Smooth muscle cell (in vitro differentiated cells): ENCODE data around the gene SNX27. TPM values are rescaled to one million over a fixed set of nuclear protein-coding genes. Genes with fewer than 3 reads are reported as not detected.

ENCODE experiments used
- DNase-seq: peaks from one replicate; lab custom pipeline; 2025; ENCODE audit not compliant: unreplicated experiment; lab: John Stamatoyannopoulos, UW
- H2AFZ ChIP-seq: fragments of 200-600 bp; sonication (generic); 2 replicates; pipeline ENCODE4 v1.6.0; 2016; ENCODE audit warnings: antibody characterized with exemption, low read depth, mild to moderate bottlenecking
- H3F3A ChIP-seq: fragments of 200-600 bp; sonication (generic); 2 replicates; pipeline ENCODE4 v1.6.0; 2017; ENCODE audit warnings: antibody characterized with exemption, low read depth
- H3K27ac ChIP-seq: fragments of 200-600 bp; sonication (generic); 2 replicates; pipeline ENCODE4 v1.5.1; 2016; ENCODE audit warnings: low read depth, mild to moderate bottlenecking
- H3K27me3 ChIP-seq: fragments of 200-600 bp; sonication (generic); 2 replicates; pipeline ENCODE4 v1.6.1; 2016; ENCODE audit warnings: low read depth, mild to moderate bottlenecking
- H3K36me3 ChIP-seq: fragments of 200-600 bp; sonication (generic); 2 replicates; pipeline ENCODE4 v1.5.1; 2016; ENCODE audit warnings: low read depth
- H3K4me1 ChIP-seq: fragments of 200-600 bp; sonication (generic); 2 replicates; pipeline ENCODE4 v1.5.1; 2016; ENCODE audit warnings: low read depth
- H3K4me2 ChIP-seq: fragments of 200-600 bp; sonication (generic); 2 replicates; pipeline ENCODE4 v1.6.0; 2016; ENCODE audit warnings: mild to moderate bottlenecking
- H3K4me3 ChIP-seq: fragments of 200-600 bp; sonication (generic); 2 replicates; pipeline ENCODE4 v1.5.1; 2016; ENCODE audit warnings: mild to moderate bottlenecking
- H3K79me2 ChIP-seq: fragments of 200-600 bp; sonication (generic); 2 replicates; pipeline ENCODE4 v1.6.0; 2016; ENCODE audit warnings: low read depth, mild to moderate bottlenecking
- H3K9ac ChIP-seq: fragments of 200-600 bp; sonication (generic); 2 replicates; pipeline ENCODE4 v1.6.0; 2016; ENCODE audit warnings: low read depth
- H3K9me3 ChIP-seq: fragments of 200-600 bp; sonication (generic); replicated peaks from 2 replicates; pipeline ENCODE4 v1.5.1; 2016; ENCODE audit warnings: low read depth
- H4K20me1 ChIP-seq: fragments of 200-600 bp; sonication (generic); 2 replicates; pipeline ENCODE4 v1.6.0; 2016; ENCODE audit warnings: low read depth
- WGBS: methylation state at CpG from one replicate; pipeline ENCODE4 v1.1.7; 2016; ENCODE audit warnings: low lambda C conversion rate; 5-methylcytosine and 5-hydroxymethylcytosine counted together
- polyA plus RNA-seq: library from polyadenylated mRNA; unstranded; fragments of >200 nt; fragmentation: Nextera tagmentation; extraction: Ambion mirVana; gene quantifications from 2 replicates; pipeline ENCODE4 v1.2.1, GENCODE V29; 2016
- total RNA-seq: library from RNA; depleted of rRNA; stranded (reverse); fragments of >200 nt; gene quantifications from 2 replicates; pipeline ENCODE4 v1.2.3, GENCODE V29; 2014
- TF ChIP-seq, protein P1 (sequence below): fragments of 200-600 bp; sonication (generic); IDR thresholded peaks from 2 replicates; pipeline ENCODE4 v1.5.1; 2017; ENCODE audit warnings: borderline replicate concordance, mild to moderate bottlenecking, antibody characterized with exemption; ENCODE audit not compliant: insufficient read depth, poor library complexity, severe bottlenecking

Gene SNX27
- total and polyA plus RNA-seq, 2 experiments from 2014 or later: 11.9 to 20.9 TPM

DNA sequence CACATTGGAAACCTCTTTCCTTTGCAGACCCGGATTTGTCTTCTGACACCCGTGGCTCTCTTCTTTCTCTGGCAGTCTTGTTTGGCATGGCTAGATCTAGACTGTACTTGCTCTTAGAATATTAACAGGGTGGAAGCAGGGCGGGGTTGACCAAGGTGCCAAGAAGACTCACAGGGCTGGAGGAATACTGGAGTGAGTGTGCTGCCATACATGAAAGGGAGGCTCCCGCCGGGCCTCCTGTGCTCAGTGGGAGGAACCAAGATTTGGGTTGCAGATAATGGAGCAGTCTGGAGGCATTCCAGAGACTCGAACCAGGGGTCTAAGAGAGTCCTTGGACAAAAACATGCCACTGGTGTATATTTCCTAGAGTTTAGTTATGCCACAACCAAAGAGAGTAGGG is 27.6 kb upstream of the SNX27 start:
- Histone ChIP-seq H4K20me1 (no peaks in the 10 kb centered on the region), H2AFZ (no peak overlapping the region), H3K9ac (no peak overlapping the region), H3F3A (no peaks in the 10 kb centered on the region), H3K79me2 (no peaks in the 10 kb centered on the region), H3K4me2 (no peak overlapping the region), H3K27me3 (no peaks in the 10 kb centered on the region), H3K4me1 (peaks cover 6% of the 10 kb centered on the region), H3K36me3 (no peaks in the 10 kb centered on the region), H3K27ac (no peak overlapping the region), H3K4me3 (no peak overlapping the region), H3K9me3 (no peaks in the 10 kb centered on the region)
- TF ChIP-seq, protein P1, sequence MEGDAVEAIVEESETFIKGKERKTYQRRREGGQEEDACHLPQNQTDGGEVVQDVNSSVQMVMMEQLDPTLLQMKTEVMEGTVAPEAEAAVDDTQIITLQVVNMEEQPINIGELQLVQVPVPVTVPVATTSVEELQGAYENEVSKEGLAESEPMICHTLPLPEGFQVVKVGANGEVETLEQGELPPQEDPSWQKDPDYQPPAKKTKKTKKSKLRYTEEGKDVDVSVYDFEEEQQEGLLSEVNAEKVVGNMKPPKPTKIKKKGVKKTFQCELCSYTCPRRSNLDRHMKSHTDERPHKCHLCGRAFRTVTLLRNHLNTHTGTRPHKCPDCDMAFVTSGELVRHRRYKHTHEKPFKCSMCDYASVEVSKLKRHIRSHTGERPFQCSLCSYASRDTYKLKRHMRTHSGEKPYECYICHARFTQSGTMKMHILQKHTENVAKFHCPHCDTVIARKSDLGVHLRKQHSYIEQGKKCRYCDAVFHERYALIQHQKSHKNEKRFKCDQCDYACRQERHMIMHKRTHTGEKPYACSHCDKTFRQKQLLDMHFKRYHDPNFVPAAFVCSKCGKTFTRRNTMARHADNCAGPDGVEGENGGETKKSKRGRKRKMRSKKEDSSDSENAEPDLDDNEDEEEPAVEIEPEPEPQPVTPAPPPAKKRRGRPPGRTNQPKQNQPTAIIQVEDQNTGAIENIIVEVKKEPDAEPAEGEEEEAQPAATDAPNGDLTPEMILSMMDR: no peak
- no peak for DNase-seq
- WGBS: 70% methylated on average over 6 of the region's 6 CpGs

DNA sequence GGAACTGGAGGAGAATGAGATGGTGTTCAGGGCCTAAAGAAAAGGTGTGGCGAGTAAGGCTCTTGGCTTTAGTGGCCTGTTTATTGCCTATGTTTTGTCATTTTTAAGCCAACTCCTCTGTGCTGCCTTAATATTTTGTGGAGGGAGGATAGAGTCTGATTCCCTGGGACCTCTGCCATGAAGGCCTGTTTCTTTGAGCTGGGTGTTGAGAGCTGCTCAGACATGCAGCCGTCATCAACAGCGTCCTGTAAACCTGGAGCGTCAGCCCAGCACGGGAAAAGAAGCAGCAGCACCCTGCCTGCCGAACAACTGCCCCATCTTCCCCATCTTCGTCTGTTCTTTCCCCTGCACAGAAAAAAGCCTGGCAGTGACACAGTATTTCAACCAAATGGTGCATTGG is 27.1 kb upstream of the SNX27 start:
- DNase-seq: no peak
- Histone ChIP-seq H3K4me2 (peak overlapping the region; percentile 32), H3K4me1 (peaks cover 6% of the 10 kb centered on the region), H3K9me3 (no peaks in the 10 kb centered on the region), H3K27ac (peak overlapping the region; percentile 65), H4K20me1 (no peaks in the 10 kb centered on the region), H3F3A (no peaks in the 10 kb centered on the region), H3K4me3 (no peak overlapping the region), H3K36me3 (no peaks in the 10 kb centered on the region), H2AFZ (no peak overlapping the region), H3K9ac (no peak overlapping the region), H3K27me3 (no peaks in the 10 kb centered on the region), H3K79me2 (no peaks in the 10 kb centered on the region)
- 69% methylated on average over 7 of the region's 7 CpGs for WGBS
- TF ChIP-seq, protein P1: no peak

- Histone ChIP-seq H3F3A (no peaks in the 10 kb centered on the region), H3K4me2 (peak overlapping the region; percentile 35), H3K27ac (peak overlapping the region; percentile 65), H3K79me2 (no peaks in the 10 kb centered on the region), H3K36me3 (no peaks in the 10 kb centered on the region), H3K9ac (no peak overlapping the region), H3K4me3 (no peak overlapping the region), H2AFZ (no peak overlapping the region), H3K4me1 (peaks cover 6% of the 10 kb centered on the region), H4K20me1 (no peaks in the 10 kb centered on the region), H3K9me3 (no peaks in the 10 kb centered on the region), H3K27me3 (no peaks in the 10 kb centered on the region)
- no peak for DNase-seq
- 0% methylated on average over 1 of the region's 1 CpG for WGBS
- TF ChIP-seq, protein P1: no peak
These were observed 26.2 kb upstream of the SNX27 start for GRCh38 chr1:151585622-151586021.

GRCh38 chr1:151590961-151591360 is 20.9 kb upstream of the SNX27 start:
- 96% methylated on average over 3 of the region's 3 CpGs for WGBS
- no peak for DNase-seq
- no peaks in the 10 kb centered on the region for H3K27me3 ChIP-seq
- H3K9me3 ChIP-seq: no peaks in the 10 kb centered on the region
- no peak overlapping the region for H3K4me3 ChIP-seq
- no peaks in the 10 kb centered on the region for H3K79me2 ChIP-seq
- H3K27ac ChIP-seq: no peak overlapping the region
- H3K4me2 ChIP-seq: no peak overlapping the region
- no peaks in the 10 kb centered on the region for H3K36me3 ChIP-seq
- H3K9ac ChIP-seq: no peak overlapping the region
- no peaks in the 10 kb centered on the region for H3F3A ChIP-seq
- TF ChIP-seq, protein P1: no peak
- H2AFZ ChIP-seq: no peak overlapping the region
- peaks cover 2% of the 10 kb centered on the region for H3K4me1 ChIP-seq
- H4K20me1 ChIP-seq: no peaks in the 10 kb centered on the region
